Lung (tissue), 12 donors: ENCODE data around the gene KDM3A. TPM values are rescaled to one million over a fixed set of nuclear protein-coding genes. Genes with fewer than 3 reads are reported as not detected.

Experiments
- ATAC-seq: fragments of 200-7000 bp; cut with Tn5 transposase; one replicate; pipeline ENCODE4 v1.9.1; 2020; ENCODE audit warnings: moderate number of reproducible peaks; ENCODE audit not compliant: insufficient read depth, low FRiP score
- DNase-seq, 3 donors: peaks; one replicate each; pipeline ENCODE4 v3.0.0-alpha.2; 2013 to 2017
- H3K27ac ChIP-seq, 2 donors: one replicate each; pipeline ENCODE4 v1.5.1; 2013; ENCODE audit warnings: mild to moderate bottlenecking in 2 of 2, moderate library complexity in 2 of 2, control low read depth in 1 of 2, inconsistent platforms in 1 of 2, low read depth in 1 of 2, low read length in 1 of 2
- H3K27me3 ChIP-seq, 3 donors: one replicate each; pipeline ENCODE4 v1.5.1; 2013; ENCODE audit warnings: low read length in 2 of 3; ENCODE audit not compliant: control insufficient read depth in 3 of 3, insufficient read depth in 3 of 3
- H3K36me3 ChIP-seq, 4 donors: one replicate each; pipeline ENCODE4 v1.5.1; 2013; ENCODE audit warnings: low read length in 4 of 4, mild to moderate bottlenecking in 1 of 4, moderate library complexity in 1 of 4; ENCODE audit not compliant: control insufficient read depth in 4 of 4, insufficient read depth in 4 of 4
- H3K4me1 ChIP-seq, 5 donors: one replicate each; pipeline ENCODE4 v1.5.1; 2013; ENCODE audit warnings: low read length in 5 of 5, mild to moderate bottlenecking in 2 of 5, moderate library complexity in 1 of 5; ENCODE audit not compliant: control insufficient read depth in 5 of 5, insufficient read depth in 5 of 5
- H3K4me3 ChIP-seq: one replicate; pipeline ENCODE4 v1.5.1; 2013; ENCODE audit warnings: mild to moderate bottlenecking, control low read depth, moderate library complexity
- H3K9ac ChIP-seq, 2 donors: one replicate each; pipeline ENCODE4 v1.5.1; 2013; ENCODE audit warnings: low read length in 2 of 2, control low read depth in 1 of 2; ENCODE audit not compliant: insufficient read depth in 1 of 2
- H3K9me3 ChIP-seq, 4 donors: one replicate each; pipeline ENCODE4 v1.5.1; 2013; ENCODE audit warnings: low read length in 3 of 4, mild to moderate bottlenecking in 1 of 4, moderate library complexity in 1 of 4; ENCODE audit not compliant: control insufficient read depth in 4 of 4, insufficient read depth in 3 of 4
- CTCF ChIP-seq: IDR thresholded peaks from 2 replicates; pipeline ENCODE4 v1.5.1; 2012; ENCODE audit warnings: mild to moderate bottlenecking; ENCODE audit errors: control extremely low read depth, extremely low read depth
- WGBS, 2 donors: extraction: QIAGEN DNeasy Blood & Tissue Kit; methylation state at CpG; one replicate each; pipeline ENCODE4 v1.1.7; 2013; 5-methylcytosine and 5-hydroxymethylcytosine counted together
- polyA plus RNA-seq, 2 donors: library from polyadenylated mRNA; stranded (reverse); fragments of 200-250 nt; gene quantifications; one replicate each; pipeline ENCODE4 v1.2.1, GENCODE V29; 2013
- total RNA-seq, 2 donors: library from RNA; depleted of rRNA in 1 of 2; stranded (reverse); fragments of >200 nt in 1 of 2; gene quantifications; one replicate each; pipeline ENCODE4 v1.2.1, GENCODE V29; 2014 to 2021
- donor health status: control.
- donor health status: control.
- donor health status: Bipolar disorder and iron deficiency.
- donor health status: healthy.
- donor health status: DM: yes; HTN: yes; CAD: no.

KDM3A gene
- total and polyA plus RNA-seq, 4 donors: 17.5 to 130 (median 27.9) TPM

- no peak for TF ChIP-seq CTCF
- Histone ChIP-seq H3K9ac (no peak overlapping the region), H3K9me3 (no peaks in the 10 kb centered on the region), H3K4me3 (no peak overlapping the region), H3K36me3 (no peaks in the 10 kb centered on the region), H3K4me1 (peaks cover 0 to 5% (median 2%) of the 10 kb centered on the region in 5 donors), H3K27me3 (no peaks in the 10 kb centered on the region), H3K27ac (no peak overlapping the region)
- DNase-seq (peak in 1 of 3 donors; percentile 19), ATAC-seq (no peak)
- 27 to 52% methylated on average over 3 of the region's 3 CpGs for WGBS, 2 donors
Measured at GRCh38 chr2:86414996-86415395, 26.2 kb upstream of the KDM3A start.

GRCh38 chr2:86416146-86416545 is 25.0 kb upstream of the KDM3A start:
- ATAC-seq: no peak

GRCh38 chr2:86417961-86418360 is 23.2 kb upstream of the KDM3A start:
- no peak overlapping the region for H3K27ac ChIP-seq
- no peak for TF ChIP-seq CTCF
- H3K27me3 ChIP-seq: peaks cover 0 to 4% (median 0%) of the 10 kb centered on the region in 3 donors
- ATAC-seq: no peak
- no peaks in the 10 kb centered on the region for H3K36me3 ChIP-seq
- no peak overlapping the region for H3K4me3 ChIP-seq
- 0 to 59% methylated on average over 1 of the region's 1 CpG for WGBS, 2 donors
- H3K9me3 ChIP-seq: no peaks in the 10 kb centered on the region
- peaks cover 0 to 5% (median 2%) of the 10 kb centered on the region in 5 donors for H3K4me1 ChIP-seq
- H3K9ac ChIP-seq: no peak overlapping the region
- DNase-seq: no peak

More at GRCh38 chr2:86416146-86416545, 25.0 kb upstream of the KDM3A start:
- Histone ChIP-seq H3K27ac (no peak overlapping the region), H3K9ac (no peak overlapping the region), H3K4me3 (no peak overlapping the region), H3K4me1 (peaks cover 0 to 5% (median 2%) of the 10 kb centered on the region in 5 donors), H3K36me3 (no peaks in the 10 kb centered on the region), H3K9me3 (no peaks in the 10 kb centered on the region), H3K27me3 (peaks cover 0 to 2% (median 0%) of the 10 kb centered on the region in 3 donors)
- no peak for TF ChIP-seq CTCF
- WGBS, 2 donors: 46 to 72% methylated on average over 2 of the region's 2 CpGs
- DNase-seq: no peak

GRCh38 chr2:86420913-86421312 is 20.3 kb upstream of the KDM3A start:
- no peak for DNase-seq
- Histone ChIP-seq H3K9ac (no peak overlapping the region), H3K9me3 (peaks cover 0 to 2% (median 0%) of the 10 kb centered on the region in 4 donors), H3K27ac (no peak overlapping the region), H3K4me1 (no peaks in the 10 kb centered on the region), H3K36me3 (no peaks in the 10 kb centered on the region), H3K4me3 (no peak overlapping the region), H3K27me3 (peaks cover 0 to 4% (median 0%) of the 10 kb centered on the region in 3 donors)
- ATAC-seq: no peak
- 88 to 91% methylated on average over 5 of the region's 5 CpGs for WGBS, 2 donors
- no peak for TF ChIP-seq CTCF
